ENCODE measurements around the gene DPP10. TPM values are rescaled to one million over a fixed set of nuclear protein-coding genes. Genes with fewer than 3 reads are reported as not detected.

DPP10 gene
- total RNA-seq, 1 experiment from 2014 or later, result not detected

DNA sequence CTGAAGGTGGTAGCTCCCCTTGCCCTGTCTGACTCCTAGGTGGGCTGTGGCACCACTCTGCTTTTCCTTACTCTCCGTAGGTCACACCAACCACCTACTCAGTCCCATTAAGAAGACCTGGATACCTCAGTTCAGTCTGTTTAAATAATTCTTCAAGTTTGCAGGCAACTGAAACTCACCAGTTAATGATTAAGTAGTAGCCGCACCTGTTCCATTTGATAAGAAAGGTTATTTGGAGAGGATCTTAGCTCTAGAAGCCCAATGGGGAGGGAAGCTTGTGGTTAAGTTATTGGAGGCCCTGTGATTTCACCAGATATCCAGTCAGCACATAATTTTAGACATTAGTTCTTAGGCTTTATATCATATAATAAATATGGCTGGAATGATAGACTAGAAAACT is 1193.0 kb downstream of the DPP10 start:
- no peaks in the 10 kb centered on the region for H3K9me2 ChIP-seq (replicated peaks; ENCODE audit: low read length)
- ATAC-seq, result no peak
- H3K79me2 ChIP-seq (ENCODE audit: low read length), result no peaks in the 10 kb centered on the region
- no peak overlapping the region for H3K4me3 ChIP-seq (ENCODE audit: low read length)
- no peak for TF ChIP-seq EZH2 (IDR thresholded peaks at IDR 0.05; ENCODE audit: low read length, unreplicated experiment)
- intact Hi-C loops (cut with micrococcal nuclease), result no loop called here
- H3K36me3 ChIP-seq (ENCODE audit: low read depth, low read length), result no peaks in the 10 kb centered on the region
- H3K4me2 ChIP-seq (ENCODE audit: low read length), result no peak overlapping the region
- no peak overlapping the region for H2AFZ ChIP-seq (ENCODE audit: low read length)
- CTCF ChIA-PET, result no interaction called here
- no TSS peak for BruUV-seq (replicated peaks)
- no peaks in the 10 kb centered on the region for H4K20me1 ChIP-seq (ENCODE audit: low read length)
- 0 out of 2 replicates have a peak, but pooled peaks cover 6% of the 10 kb centered on the region for H3K9me3 ChIP-seq (ENCODE audit: low read length)
- POLR2A ChIA-PET (ENCODE audit: unreplicated experiment), result no interaction called here
- no peaks in the 10 kb centered on the region for H3F3A ChIP-seq (ENCODE audit: low read length, unreplicated experiment)
- H3K27ac ChIP-seq (ENCODE audit: low read length), result no peak overlapping the region
- H3K4me1 ChIP-seq (ENCODE audit: insufficient read depth, low read length), result no peaks in the 10 kb centered on the region
- H3K9ac ChIP-seq (ENCODE audit: low read length), result no peak overlapping the region
- no peak for DNase-seq
- H3K27me3 ChIP-seq (ENCODE audit: low read length), result no peaks in the 10 kb centered on the region

DNA sequence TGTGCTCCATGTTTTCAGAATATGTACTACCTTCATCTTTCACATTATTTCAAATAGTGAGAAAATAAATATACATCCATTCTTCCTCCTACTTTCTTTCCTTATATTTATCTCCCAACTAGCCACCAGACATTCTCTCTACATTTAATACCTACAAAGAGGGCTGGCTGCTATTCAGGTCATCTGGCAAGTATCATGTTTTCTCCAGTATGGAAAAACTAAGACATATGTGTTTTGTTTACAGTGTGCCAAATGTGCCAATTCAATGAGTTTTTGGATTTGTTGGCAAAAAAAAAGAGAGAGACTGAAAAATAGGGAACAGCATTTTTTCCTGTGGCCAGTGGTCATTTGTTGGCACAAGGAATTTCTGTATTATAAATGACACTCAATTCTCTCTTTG is 1207.3 kb downstream of the DPP10 start:
- no peak overlapping the region for H3K4me2 ChIP-seq (ENCODE audit: low read length)
- H3K4me3 ChIP-seq (ENCODE audit: low read length), result no peak overlapping the region
- ChIA-PET CTCF (no interaction called here), POLR2A (ENCODE audit: unreplicated experiment) (no interaction called here)
- H3K27me3 ChIP-seq (ENCODE audit: low read length), result no peaks in the 10 kb centered on the region
- DNase-seq, result no peak
- no peak overlapping the region for H3K27ac ChIP-seq (ENCODE audit: low read length)
- BruUV-seq (replicated peaks), result no TSS peak
- H3K9me2 ChIP-seq (replicated peaks; ENCODE audit: low read length), result no peaks in the 10 kb centered on the region
- no peaks in the 10 kb centered on the region for H3K4me1 ChIP-seq (ENCODE audit: insufficient read depth, low read length)
- H3F3A ChIP-seq (ENCODE audit: low read length, unreplicated experiment), result no peaks in the 10 kb centered on the region
- H3K9ac ChIP-seq (ENCODE audit: low read length), result no peak overlapping the region
- no peak for ATAC-seq
- intact Hi-C loops (cut with micrococcal nuclease), result no loop called here
- TF ChIP-seq EZH2phosphoT487 (IDR thresholded peaks at IDR 0.05; ENCODE audit: borderline replicate concordance, low read length) (no peak), CTCF (conservative IDR thresholded peaks at IDR 0.05; ENCODE audit: low read depth, low read length) (no peak), EZH2 (IDR thresholded peaks at IDR 0.05; ENCODE audit: low read length, unreplicated experiment) (no peak)
- no peaks in the 10 kb centered on the region for H3K79me2 ChIP-seq (ENCODE audit: low read length)
- H3K9me3 ChIP-seq (ENCODE audit: low read length), result 0 out of 2 replicates have a peak, but pooled peaks cover 9% of the 10 kb centered on the region
- no peak overlapping the region for H2AFZ ChIP-seq (ENCODE audit: low read length)
- H3K36me3 ChIP-seq (ENCODE audit: low read depth, low read length), result no peaks in the 10 kb centered on the region
- no peaks in the 10 kb centered on the region for H4K20me1 ChIP-seq (ENCODE audit: low read length)

- ATAC-seq, result no peak
- Histone ChIP-seq H4K20me1 (ENCODE audit: low read length) (no peaks in the 10 kb centered on the region), H3K79me2 (ENCODE audit: low read length) (no peaks in the 10 kb centered on the region), H3K9me2 (replicated peaks; ENCODE audit: low read length) (no peaks in the 10 kb centered on the region), H3K4me2 (ENCODE audit: low read length) (no peak overlapping the region), H3K9me3 (ENCODE audit: low read length) (0 out of 2 replicates have a peak, but pooled peaks cover 9% of the 10 kb centered on the region), H3K27me3 (ENCODE audit: low read length) (no peaks in the 10 kb centered on the region), H2AFZ (ENCODE audit: low read length) (no peak overlapping the region), H3K9ac (ENCODE audit: low read length) (no peak overlapping the region), H3K27ac (ENCODE audit: low read length) (no peak overlapping the region), H3K36me3 (ENCODE audit: low read depth, low read length) (no peaks in the 10 kb centered on the region), H3F3A (ENCODE audit: low read length, unreplicated experiment) (no peaks in the 10 kb centered on the region), H3K4me1 (ENCODE audit: insufficient read depth, low read length) (no peaks in the 10 kb centered on the region), H3K4me3 (ENCODE audit: low read length) (no peak overlapping the region)
- intact Hi-C loops (cut with micrococcal nuclease), result no loop called here
- CTCF ChIA-PET, result no interaction called here
- DNase-seq, result no peak
- BruUV-seq (replicated peaks), result no TSS peak
- POLR2A ChIA-PET (ENCODE audit: unreplicated experiment), result no interaction called here
- no peak for TF ChIP-seq EZH2phosphoT487 (IDR thresholded peaks at IDR 0.05; ENCODE audit: borderline replicate concordance, low read length)
- no peak for TF ChIP-seq EZH2 (IDR thresholded peaks at IDR 0.05; ENCODE audit: low read length, unreplicated experiment)
- TF ChIP-seq CTCF (conservative IDR thresholded peaks at IDR 0.05; ENCODE audit: low read depth, low read length), result no peak
Observed at GRCh38 chr2:115650827-115651226, 1208.4 kb downstream of the DPP10 start.

All from PC-3 (cell line).